Measurements from ENCODE around the gene UGT1A6.
"Not testable (repeated sequence)": the region's sequence is repeated elsewhere in the genome, so short reads cannot be mapped to it uniquely, and the experiment has no call there.

GRCh38 chr2:233700842-233701241 is 8.2 kb downstream of the UGT1A6 start:
- not testable (repeated sequence) for TF ChIP-seq CTCF (IDR thresholded peaks at IDR 0.05; ENCODE audit: insufficient read depth, low read length); SPI1 (IDR thresholded peaks at IDR 0.05; ENCODE audit: borderline replicate concordance, low read depth); POLR2AphosphoS5 (IDR thresholded peaks at IDR 0.05; ENCODE audit: low read depth); REST (IDR thresholded peaks at IDR 0.05; ENCODE audit: insufficient replicate concordance, low read depth)
